ENCODE data around the gene LRRC14B. TPM values are rescaled to one million over a fixed set of nuclear protein-coding genes. Genes with fewer than 3 reads are reported as not detected.

The LRRC14B gene
- total RNA-seq, 1 experiment from 2014 or later: not detected

DNA sequence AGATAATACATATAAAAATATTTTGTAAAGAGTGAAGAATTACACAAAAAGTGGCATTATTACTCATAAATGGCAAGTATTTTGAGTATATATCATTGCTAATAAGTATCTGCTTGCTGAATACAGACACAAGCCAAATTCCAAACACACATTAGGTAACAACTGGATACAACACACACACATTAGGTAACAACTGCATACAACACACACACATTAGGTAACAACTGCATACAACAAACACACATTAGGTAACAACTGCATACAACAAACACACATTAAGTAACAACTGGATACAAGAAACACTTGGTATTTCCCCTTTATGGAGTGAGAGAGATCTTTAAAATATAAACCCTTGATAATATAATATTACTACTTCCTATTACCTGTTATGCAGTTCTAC lies 13.2 kb downstream of the LRRC14B start:
- DNase-seq: no peak
- TF ChIP-seq, protein P1, sequence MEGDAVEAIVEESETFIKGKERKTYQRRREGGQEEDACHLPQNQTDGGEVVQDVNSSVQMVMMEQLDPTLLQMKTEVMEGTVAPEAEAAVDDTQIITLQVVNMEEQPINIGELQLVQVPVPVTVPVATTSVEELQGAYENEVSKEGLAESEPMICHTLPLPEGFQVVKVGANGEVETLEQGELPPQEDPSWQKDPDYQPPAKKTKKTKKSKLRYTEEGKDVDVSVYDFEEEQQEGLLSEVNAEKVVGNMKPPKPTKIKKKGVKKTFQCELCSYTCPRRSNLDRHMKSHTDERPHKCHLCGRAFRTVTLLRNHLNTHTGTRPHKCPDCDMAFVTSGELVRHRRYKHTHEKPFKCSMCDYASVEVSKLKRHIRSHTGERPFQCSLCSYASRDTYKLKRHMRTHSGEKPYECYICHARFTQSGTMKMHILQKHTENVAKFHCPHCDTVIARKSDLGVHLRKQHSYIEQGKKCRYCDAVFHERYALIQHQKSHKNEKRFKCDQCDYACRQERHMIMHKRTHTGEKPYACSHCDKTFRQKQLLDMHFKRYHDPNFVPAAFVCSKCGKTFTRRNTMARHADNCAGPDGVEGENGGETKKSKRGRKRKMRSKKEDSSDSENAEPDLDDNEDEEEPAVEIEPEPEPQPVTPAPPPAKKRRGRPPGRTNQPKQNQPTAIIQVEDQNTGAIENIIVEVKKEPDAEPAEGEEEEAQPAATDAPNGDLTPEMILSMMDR (IDR thresholded peaks at IDR 0.05; ENCODE audit: unreplicated experiment): no peak
- Mint-ChIP-seq H3K9me3 (ENCODE audit: low read depth, unreplicated experiment) (no peaks in the 10 kb centered on the region), H3K4me1 (ENCODE audit: low read depth, unreplicated experiment) (peaks cover 10% of the 10 kb centered on the region), H3K27me3 (ENCODE audit: unreplicated experiment) (no peaks in the 10 kb centered on the region), H3K4me3 (ENCODE audit: low read depth, unreplicated experiment) (no peak overlapping the region), H3K27ac (ENCODE audit: unreplicated experiment) (no peak overlapping the region), H3K36me3 (ENCODE audit: insufficient read depth, unreplicated experiment) (peaks cover 11% of the 10 kb centered on the region)
- intact Hi-C loops (cut with micrococcal nuclease; ENCODE audit: unreplicated experiment): no loop called here
- CTCF ChIA-PET: no interaction called here
- no TSS peak for BruUV-seq (replicated peaks)

- TSS peak; percentile 40 for BruUV-seq (replicated peaks)
Measured at GRCh38 chr5:204966-205670, 13.8 kb downstream of the LRRC14B start.

GRCh38 chr5:206406-206805 lies 15.1 kb downstream of the LRRC14B start:
- Mint-ChIP-seq H3K36me3 (ENCODE audit: insufficient read depth, unreplicated experiment) (peaks cover 15% of the 10 kb centered on the region), H3K27me3 (ENCODE audit: unreplicated experiment) (no peaks in the 10 kb centered on the region), H3K9me3 (ENCODE audit: low read depth, unreplicated experiment) (no peaks in the 10 kb centered on the region), H3K4me3 (ENCODE audit: low read depth, unreplicated experiment) (no peak overlapping the region), H3K27ac (ENCODE audit: unreplicated experiment) (no peak overlapping the region), H3K4me1 (ENCODE audit: low read depth, unreplicated experiment) (peaks cover 10% of the 10 kb centered on the region)
- TF ChIP-seq, protein P1 (IDR thresholded peaks at IDR 0.05; ENCODE audit: unreplicated experiment): no peak
- intact Hi-C loops (cut with micrococcal nuclease; ENCODE audit: unreplicated experiment): no loop called here
- BruUV-seq (replicated peaks): no TSS peak
- CTCF ChIA-PET: no interaction called here
- no peak for DNase-seq

More at GRCh38 chr5:204966-205670, 13.8 kb downstream of the LRRC14B start:
- TF ChIP-seq, protein P1 (IDR thresholded peaks at IDR 0.05; ENCODE audit: unreplicated experiment): no peak
- no peak for DNase-seq
- intact Hi-C loops (cut with micrococcal nuclease; ENCODE audit: unreplicated experiment): no loop called here
- Mint-ChIP-seq H3K36me3 (ENCODE audit: insufficient read depth, unreplicated experiment) (peaks cover 15% of the 10 kb centered on the region), H3K4me1 (ENCODE audit: low read depth, unreplicated experiment) (peaks cover 10% of the 10 kb centered on the region), H3K27ac (ENCODE audit: unreplicated experiment) (no peak overlapping the region), H3K4me3 (ENCODE audit: low read depth, unreplicated experiment) (no peak overlapping the region), H3K9me3 (ENCODE audit: low read depth, unreplicated experiment) (no peaks in the 10 kb centered on the region), H3K27me3 (ENCODE audit: unreplicated experiment) (no peaks in the 10 kb centered on the region)
- CTCF ChIA-PET: no interaction called here

GRCh38 chr5:206927-207536 lies 15.7 kb downstream of the LRRC14B start:
- no peaks in the 10 kb centered on the region for H3K9me3 Mint-ChIP-seq (ENCODE audit: low read depth, unreplicated experiment)
- no peak for DNase-seq
- H3K4me3 Mint-ChIP-seq (ENCODE audit: low read depth, unreplicated experiment): no peak overlapping the region
- H3K27ac Mint-ChIP-seq (ENCODE audit: unreplicated experiment): no peak overlapping the region
- no TSS peak for BruUV-seq (replicated peaks)
- peaks cover 12% of the 10 kb centered on the region for H3K36me3 Mint-ChIP-seq (ENCODE audit: insufficient read depth, unreplicated experiment)
- peaks cover 10% of the 10 kb centered on the region for H3K4me1 Mint-ChIP-seq (ENCODE audit: low read depth, unreplicated experiment)
- no peaks in the 10 kb centered on the region for H3K27me3 Mint-ChIP-seq (ENCODE audit: unreplicated experiment)
- CTCF ChIA-PET: no interaction called here
- intact Hi-C loops (cut with micrococcal nuclease; ENCODE audit: unreplicated experiment): no loop called here
- TF ChIP-seq, protein P1 (IDR thresholded peaks at IDR 0.05; ENCODE audit: unreplicated experiment): no peak
